IPS-11a (cell line): ENCODE measurements around the gene DOP1B.
"Not testable (repeated sequence)": the region's sequence is repeated elsewhere in the genome, so short reads cannot be mapped to it uniquely, and the experiment has no call there.

Source experiments
- H3K4me3 ChIP-seq: one replicate; pipeline ENCODE4 v1.5.1; 2013; ENCODE audit warnings: low read depth, low read length, control low read depth

DOP1B gene

GRCh38 chr21:36156815-36157670 lies at the start of gene DOP1B:
TSS of gene DOP1B (plus strand) at chr21:36156824. CDS start at chr21:36164734, 7,910 bp downstream.
- H3K4me3 ChIP-seq = peak within 1 kb of the TSS; percentile 65

- no peak overlapping the region for H3K4me3 ChIP-seq
These were observed 46.8 kb upstream of the DOP1B start for GRCh38 chr21:36109868-36110267.

GRCh38 chr21:36111238-36111637 lies 45.4 kb upstream of the DOP1B start:
- no peak overlapping the region for H3K4me3 ChIP-seq

- H3K4me3 ChIP-seq = no peak overlapping the region
These were observed 42.8 kb upstream of the DOP1B start for GRCh38 chr21:36113647-36114428.

- H3K4me3 ChIP-seq = no peak overlapping the region
These were observed 41.4 kb upstream of the DOP1B start for GRCh38 chr21:36115138-36115730.

- no peak overlapping the region for H3K4me3 ChIP-seq
These were observed 39.3 kb upstream of the DOP1B start for GRCh38 chr21:36117286-36117741.

GRCh38 chr21:36120304-36120888 lies 36.2 kb upstream of the DOP1B start:
- H3K4me3 ChIP-seq = no peak overlapping the region

- no peak overlapping the region for H3K4me3 ChIP-seq
These were observed 33.6 kb upstream of the DOP1B start for GRCh38 chr21:36122977-36123376.

- H3K4me3 ChIP-seq = no peak overlapping the region
These were observed 32.2 kb upstream of the DOP1B start for GRCh38 chr21:36124395-36124794.

- no peak overlapping the region for H3K4me3 ChIP-seq
These were observed 31.0 kb upstream of the DOP1B start for GRCh38 chr21:36125512-36126207.

GRCh38 chr21:36126208-36126565 lies 30.4 kb upstream of the DOP1B start:
- H3K4me3 ChIP-seq = no peak overlapping the region

- no peak overlapping the region for H3K4me3 ChIP-seq
These were observed 30.0 kb upstream of the DOP1B start for GRCh38 chr21:36126621-36127110.

- no peak overlapping the region for H3K4me3 ChIP-seq
These were observed 29.2 kb upstream of the DOP1B start for GRCh38 chr21:36127250-36127904.

GRCh38 chr21:36127977-36128376 lies 28.6 kb upstream of the DOP1B start:
- H3K4me3 ChIP-seq = no peak overlapping the region

GRCh38 chr21:36129219-36129618 lies 27.4 kb upstream of the DOP1B start:
- no peak overlapping the region for H3K4me3 ChIP-seq

GRCh38 chr21:36130414-36130762 lies 26.2 kb upstream of the DOP1B start:
- peak overlapping the region; percentile 8 for H3K4me3 ChIP-seq

GRCh38 chr21:36130839-36131238 lies 25.8 kb upstream of the DOP1B start:
- not testable (repeated sequence) for H3K4me3 ChIP-seq

- no peak overlapping the region for H3K4me3 ChIP-seq
These were observed 23.9 kb upstream of the DOP1B start for GRCh38 chr21:36132696-36133095.

GRCh38 chr21:36134803-36135390 lies 21.7 kb upstream of the DOP1B start, which contains the start of gene CBR3:
TSS of gene CBR3 (plus strand) at chr21:36135079. CDS start at chr21:36135193, 114 bp downstream.
- H3K4me3 ChIP-seq = peak within 1 kb of the TSS; percentile 55
